Measurements from ENCODE around the gene GALNT15.

Gene GALNT15, protein sequence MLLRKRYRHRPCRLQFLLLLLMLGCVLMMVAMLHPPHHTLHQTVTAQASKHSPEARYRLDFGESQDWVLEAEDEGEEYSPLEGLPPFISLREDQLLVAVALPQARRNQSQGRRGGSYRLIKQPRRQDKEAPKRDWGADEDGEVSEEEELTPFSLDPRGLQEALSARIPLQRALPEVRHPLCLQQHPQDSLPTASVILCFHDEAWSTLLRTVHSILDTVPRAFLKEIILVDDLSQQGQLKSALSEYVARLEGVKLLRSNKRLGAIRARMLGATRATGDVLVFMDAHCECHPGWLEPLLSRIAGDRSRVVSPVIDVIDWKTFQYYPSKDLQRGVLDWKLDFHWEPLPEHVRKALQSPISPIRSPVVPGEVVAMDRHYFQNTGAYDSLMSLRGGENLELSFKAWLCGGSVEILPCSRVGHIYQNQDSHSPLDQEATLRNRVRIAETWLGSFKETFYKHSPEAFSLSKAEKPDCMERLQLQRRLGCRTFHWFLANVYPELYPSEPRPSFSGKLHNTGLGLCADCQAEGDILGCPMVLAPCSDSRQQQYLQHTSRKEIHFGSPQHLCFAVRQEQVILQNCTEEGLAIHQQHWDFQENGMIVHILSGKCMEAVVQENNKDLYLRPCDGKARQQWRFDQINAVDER

DNA sequence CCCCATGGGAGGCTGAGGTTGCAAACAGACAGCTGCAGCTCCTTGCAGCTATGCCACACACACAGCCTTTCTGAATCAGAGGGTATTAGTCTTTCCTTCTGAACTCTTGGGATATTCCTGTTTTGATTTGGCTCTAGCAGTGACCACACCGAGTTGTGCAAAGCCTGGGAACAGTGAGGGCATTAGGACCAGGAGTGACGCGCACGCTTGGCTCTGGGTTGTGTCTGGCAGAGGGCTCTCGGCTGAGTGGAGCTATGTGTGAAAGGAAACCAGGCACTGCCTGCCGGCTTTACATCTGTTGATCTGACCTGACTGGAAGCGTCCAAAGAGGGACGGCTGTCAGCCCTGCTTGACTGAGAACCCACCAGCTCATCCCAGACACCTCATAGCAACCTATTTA, at the start of gene GALNT15:
GALNT15 (plus strand) TSS at position 292 of the 400 bp plus-strand sequence. CDS start 472 bp downstream, outside the sequence.
- Histone ChIP-seq H3K4me3 (ENCODE audit: low read length in 2 of 2) (peak within 1 kb of the TSS; percentile 47 to 65), H3K4me1 (ENCODE audit: control insufficient read depth, insufficient read depth, low read length) (peaks cover 26% of the 10 kb centered on the region), H3K36me3 (ENCODE audit: control insufficient read depth in 2 of 2, insufficient read depth in 2 of 2, low read length in 2 of 2) (no peaks in the 10 kb centered on the region), H3K27ac (ENCODE audit: low read length) (no peak within 1 kb of the TSS), H3K9me3 (ENCODE audit: control insufficient read depth in 2 of 2, low read length in 2 of 2) (no peaks in the 10 kb centered on the region), H3K9ac (ENCODE audit: low read length in 2 of 2) (peak within 1 kb of the TSS; percentile 29 to 34), H3K27me3 (ENCODE audit: control insufficient read depth in 1 of 2, insufficient read depth in 2 of 2, low read length in 2 of 2) (peaks cover 0 to 3% of the 10 kb centered on the region in 2 donors)

DNA sequence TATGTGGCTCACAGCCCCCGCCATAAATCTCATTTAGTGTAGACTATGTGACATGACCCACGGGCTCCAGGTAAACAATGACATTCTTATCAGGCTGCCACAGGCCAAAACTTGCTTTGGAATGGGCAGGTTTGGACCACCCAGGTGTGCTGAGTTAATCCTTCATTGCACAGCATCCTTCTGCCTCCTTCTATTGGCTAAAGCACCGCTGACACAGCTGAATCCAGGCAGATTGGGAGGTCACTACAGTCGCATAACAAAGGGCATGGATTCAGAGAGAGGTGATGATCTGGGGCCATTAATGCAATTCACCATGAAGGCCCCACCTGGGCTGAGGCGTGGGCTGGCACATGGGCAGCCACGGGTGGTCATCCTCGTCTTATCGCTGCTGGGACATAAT, 47.8 kb upstream of the GALNT15 start:
- Histone ChIP-seq H3K9ac (ENCODE audit: low read length in 2 of 2) (no peak overlapping the region), H3K9me3 (ENCODE audit: control insufficient read depth in 2 of 2, low read length in 2 of 2) (no peaks in the 10 kb centered on the region), H3K4me1 (ENCODE audit: control insufficient read depth, insufficient read depth, low read length) (no peaks in the 10 kb centered on the region), H3K27ac (ENCODE audit: low read length) (no peak overlapping the region), H3K4me3 (ENCODE audit: low read length in 2 of 2) (no peak overlapping the region), H3K27me3 (ENCODE audit: control insufficient read depth in 1 of 2, insufficient read depth in 2 of 2, low read length in 2 of 2) (no peaks in the 10 kb centered on the region), H3K36me3 (ENCODE audit: control insufficient read depth in 2 of 2, insufficient read depth in 2 of 2, low read length in 2 of 2) (no peaks in the 10 kb centered on the region)

DNA sequence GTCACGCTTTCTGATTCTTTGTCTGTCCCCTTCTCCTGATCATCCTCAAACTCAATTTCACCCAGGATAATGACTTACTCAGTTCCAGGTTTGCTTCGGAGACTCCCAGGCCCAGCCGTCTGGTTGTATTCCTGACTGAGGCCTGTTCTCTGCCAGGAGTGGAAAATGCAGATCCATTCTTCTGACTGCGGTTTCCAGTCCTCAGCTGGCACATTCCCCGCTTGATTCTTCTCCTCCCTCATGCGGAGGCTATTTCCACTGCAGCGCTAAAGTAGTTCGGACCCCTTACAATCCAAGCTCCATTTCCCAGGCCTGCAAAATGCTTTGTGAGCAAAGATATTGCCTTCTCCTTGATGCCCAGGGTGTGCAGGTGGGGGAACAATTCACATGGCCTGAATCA, 47.2 kb upstream of the GALNT15 start:
- Histone ChIP-seq H3K9me3 (ENCODE audit: control insufficient read depth in 2 of 2, low read length in 2 of 2) (no peaks in the 10 kb centered on the region), H3K36me3 (ENCODE audit: control insufficient read depth in 2 of 2, insufficient read depth in 2 of 2, low read length in 2 of 2) (no peaks in the 10 kb centered on the region), H3K9ac (ENCODE audit: low read length in 2 of 2) (no peak overlapping the region), H3K4me1 (ENCODE audit: control insufficient read depth, insufficient read depth, low read length) (peaks cover 3% of the 10 kb centered on the region), H3K27ac (ENCODE audit: low read length) (no peak overlapping the region), H3K4me3 (ENCODE audit: low read length in 2 of 2) (no peak overlapping the region), H3K27me3 (ENCODE audit: control insufficient read depth in 1 of 2, insufficient read depth in 2 of 2, low read length in 2 of 2) (no peaks in the 10 kb centered on the region)

DNA sequence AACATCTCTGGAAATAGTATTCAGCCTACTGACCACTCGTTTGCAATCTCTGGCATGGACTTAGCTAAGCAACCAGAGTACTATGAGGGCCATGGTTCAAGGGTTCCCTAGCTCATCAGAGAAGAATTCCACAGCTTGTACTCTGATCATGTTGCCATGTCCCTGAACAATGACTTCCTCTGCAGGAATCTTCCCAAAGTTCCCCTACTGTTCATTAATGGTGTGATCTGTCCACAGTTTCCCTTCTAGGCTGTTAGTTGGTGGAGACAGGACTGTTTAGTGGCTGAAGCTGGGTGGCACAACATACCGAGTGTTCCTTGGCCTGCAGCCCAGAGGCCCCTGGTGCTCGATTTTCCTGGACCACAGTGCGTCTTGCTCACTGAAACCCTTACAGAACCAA, 44.4 kb upstream of the GALNT15 start:
- Histone ChIP-seq H3K9me3 (ENCODE audit: control insufficient read depth in 2 of 2, low read length in 2 of 2) (peaks cover 0 to 8% of the 10 kb centered on the region in 2 donors), H3K4me3 (ENCODE audit: low read length in 2 of 2) (no peak overlapping the region), H3K9ac (ENCODE audit: low read length in 2 of 2) (no peak overlapping the region), H3K4me1 (ENCODE audit: control insufficient read depth, insufficient read depth, low read length) (peaks cover 12% of the 10 kb centered on the region), H3K27me3 (ENCODE audit: control insufficient read depth in 1 of 2, insufficient read depth in 2 of 2, low read length in 2 of 2) (no peaks in the 10 kb centered on the region), H3K36me3 (ENCODE audit: control insufficient read depth in 2 of 2, insufficient read depth in 2 of 2, low read length in 2 of 2) (no peaks in the 10 kb centered on the region), H3K27ac (ENCODE audit: low read length) (no peak overlapping the region)

DNA sequence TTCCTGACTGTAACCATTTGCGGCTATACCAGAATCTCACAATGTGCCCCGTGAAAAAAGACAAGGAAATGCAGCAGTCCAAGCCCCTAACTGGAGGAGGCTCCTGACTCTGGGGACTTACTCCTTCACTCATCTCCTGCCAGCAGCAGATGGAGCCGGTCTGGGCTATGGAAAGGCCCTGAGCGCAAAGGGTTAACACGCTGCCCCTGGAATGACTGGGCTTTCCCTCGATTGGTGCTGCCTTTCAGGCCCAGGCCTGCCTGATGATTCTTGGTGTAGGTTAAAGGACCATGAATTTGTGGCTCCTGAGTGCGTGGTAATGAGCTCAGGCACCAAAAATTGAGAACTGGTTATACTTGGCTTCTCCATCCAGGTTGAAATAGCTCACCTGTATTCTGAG, 42.3 kb upstream of the GALNT15 start:
- Histone ChIP-seq H3K36me3 (ENCODE audit: control insufficient read depth in 2 of 2, insufficient read depth in 2 of 2, low read length in 2 of 2) (no peaks in the 10 kb centered on the region), H3K4me1 (ENCODE audit: control insufficient read depth, insufficient read depth, low read length) (peaks cover 12% of the 10 kb centered on the region), H3K27ac (ENCODE audit: low read length) (no peak overlapping the region), H3K27me3 (ENCODE audit: control insufficient read depth in 1 of 2, insufficient read depth in 2 of 2, low read length in 2 of 2) (no peaks in the 10 kb centered on the region), H3K9me3 (ENCODE audit: control insufficient read depth in 2 of 2, low read length in 2 of 2) (peaks cover 2 to 11% of the 10 kb centered on the region in 2 donors), H3K4me3 (ENCODE audit: low read length in 2 of 2) (no peak overlapping the region), H3K9ac (ENCODE audit: low read length in 2 of 2) (no peak overlapping the region)

DNA sequence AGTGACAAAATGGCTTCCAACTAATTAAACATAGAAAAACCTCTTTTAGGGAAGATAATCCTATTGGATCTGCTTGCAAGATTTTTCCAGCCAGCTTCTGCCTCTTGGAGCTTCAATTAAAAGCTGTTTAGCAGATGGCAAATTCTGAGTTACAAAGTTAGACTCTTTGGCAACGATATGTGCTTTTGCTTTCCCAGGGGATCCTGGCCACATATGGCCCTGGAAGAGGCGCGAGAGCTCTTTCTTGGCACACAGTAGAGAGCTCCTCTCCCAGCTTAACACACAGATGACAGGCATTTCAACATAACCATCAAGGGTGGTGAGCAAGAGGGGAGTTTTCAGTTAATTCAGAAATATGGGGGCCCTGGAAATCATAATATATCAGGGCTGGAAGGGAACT, 41.6 kb upstream of the GALNT15 start:
- Histone ChIP-seq H3K4me3 (ENCODE audit: low read length in 2 of 2) (no peak overlapping the region), H3K27me3 (ENCODE audit: control insufficient read depth in 1 of 2, insufficient read depth in 2 of 2, low read length in 2 of 2) (no peaks in the 10 kb centered on the region), H3K9ac (ENCODE audit: low read length in 2 of 2) (no peak overlapping the region), H3K36me3 (ENCODE audit: control insufficient read depth in 2 of 2, insufficient read depth in 2 of 2, low read length in 2 of 2) (no peaks in the 10 kb centered on the region), H3K27ac (ENCODE audit: low read length) (peak overlapping the region; percentile 37), H3K4me1 (ENCODE audit: control insufficient read depth, insufficient read depth, low read length) (peaks cover 12% of the 10 kb centered on the region), H3K9me3 (ENCODE audit: control insufficient read depth in 2 of 2, low read length in 2 of 2) (peaks cover 5 to 15% of the 10 kb centered on the region in 2 donors)

DNA sequence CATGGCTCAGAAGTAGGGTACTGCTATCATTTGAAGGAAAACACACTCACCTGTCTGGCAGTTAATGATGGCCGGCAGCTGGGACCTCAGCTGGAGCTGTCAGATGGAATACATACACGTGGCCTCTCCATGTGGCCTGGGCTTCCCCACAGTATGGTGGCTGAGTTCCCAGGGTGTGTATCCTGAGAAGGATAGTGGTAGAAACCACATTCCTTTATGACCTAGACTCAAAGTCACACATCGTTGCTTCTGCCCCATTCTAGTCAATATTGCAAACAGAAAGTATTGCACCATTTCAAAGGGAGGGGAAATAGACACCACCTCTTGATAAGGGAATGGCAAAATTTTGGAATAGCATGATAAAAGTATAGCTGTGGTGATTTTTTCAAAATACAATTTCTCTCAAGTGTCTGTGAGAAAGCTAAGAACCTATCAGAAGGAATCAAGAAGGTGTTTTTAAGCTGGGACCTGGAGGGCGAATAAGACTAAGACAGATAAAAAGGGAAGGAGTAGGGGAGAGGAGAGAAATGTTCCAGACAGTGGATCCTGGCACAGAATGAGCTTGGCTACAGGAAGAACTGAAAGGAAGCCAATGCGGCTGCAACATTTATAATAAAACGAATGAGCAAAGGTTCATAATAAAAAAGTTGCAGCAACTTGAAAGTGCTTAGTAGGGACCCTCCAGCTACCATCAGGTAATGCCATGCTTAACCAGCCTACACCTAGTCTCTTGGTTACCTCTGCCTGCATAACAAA, 40.1 kb upstream of the GALNT15 start:
- Histone ChIP-seq H3K36me3 (ENCODE audit: control insufficient read depth in 2 of 2, insufficient read depth in 2 of 2, low read length in 2 of 2) (no peaks in the 10 kb centered on the region), H3K9ac (ENCODE audit: low read length in 2 of 2) (no peak overlapping the region), H3K4me3 (ENCODE audit: low read length in 2 of 2) (no peak overlapping the region), H3K27me3 (ENCODE audit: control insufficient read depth in 1 of 2, insufficient read depth in 2 of 2, low read length in 2 of 2) (no peaks in the 10 kb centered on the region), H3K9me3 (ENCODE audit: control insufficient read depth in 2 of 2, low read length in 2 of 2) (peaks cover 5 to 15% of the 10 kb centered on the region in 2 donors), H3K27ac (ENCODE audit: low read length) (no peak overlapping the region), H3K4me1 (ENCODE audit: control insufficient read depth, insufficient read depth, low read length) (peaks cover 12% of the 10 kb centered on the region)

DNA sequence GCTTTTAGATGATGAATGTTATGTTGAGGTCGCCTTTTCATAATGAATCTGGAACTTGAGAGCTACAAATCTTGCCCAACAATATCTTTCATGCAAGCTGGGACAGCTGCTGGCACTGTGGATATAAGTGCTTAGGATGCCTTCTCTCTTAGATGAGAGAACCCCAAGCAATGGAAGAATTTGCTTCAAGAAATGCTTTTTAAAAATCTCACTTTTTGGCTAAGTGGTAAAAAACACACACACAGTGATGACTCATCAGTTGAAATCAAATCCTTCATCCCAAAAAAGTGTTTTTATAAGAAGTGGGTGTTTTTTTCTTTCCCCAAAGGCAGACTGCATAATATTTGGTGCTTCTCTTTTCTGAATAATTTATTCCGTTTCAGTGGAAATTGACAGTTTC, 38.4 kb upstream of the GALNT15 start:
- no peaks in the 10 kb centered on the region for H3K36me3 ChIP-seq (ENCODE audit: control insufficient read depth in 2 of 2, insufficient read depth in 2 of 2, low read length in 2 of 2)
- no peak overlapping the region for H3K27ac ChIP-seq (ENCODE audit: low read length)
- no peaks in the 10 kb centered on the region for H3K27me3 ChIP-seq (ENCODE audit: control insufficient read depth in 1 of 2, insufficient read depth in 2 of 2, low read length in 2 of 2)
- no peak overlapping the region for H3K9ac ChIP-seq (ENCODE audit: low read length in 2 of 2)
- H3K4me3 ChIP-seq (ENCODE audit: low read length in 2 of 2) = no peak overlapping the region
- peaks cover 5 to 15% of the 10 kb centered on the region in 2 donors for H3K9me3 ChIP-seq (ENCODE audit: control insufficient read depth in 2 of 2, low read length in 2 of 2)
- H3K4me1 ChIP-seq (ENCODE audit: control insufficient read depth, insufficient read depth, low read length) = peaks cover 17% of the 10 kb centered on the region

DNA sequence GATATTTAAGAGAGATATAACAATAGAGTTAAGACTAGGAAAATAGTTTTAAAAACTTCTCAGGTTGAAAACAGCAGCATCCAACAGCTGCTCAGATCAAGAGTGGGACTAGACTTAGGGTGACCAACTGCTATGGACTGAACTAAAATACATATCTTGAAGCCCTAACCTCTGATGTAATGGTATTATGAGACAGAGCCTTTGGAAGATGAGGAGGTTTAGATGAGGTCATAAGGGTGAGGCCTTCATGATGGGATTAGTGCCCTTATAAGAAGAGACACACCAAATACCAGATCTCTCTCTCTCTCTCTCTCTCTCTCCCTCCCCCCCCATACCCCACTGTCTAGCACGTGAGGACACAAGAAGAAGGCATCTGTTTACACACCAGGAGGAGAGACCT, 37.4 kb upstream of the GALNT15 start:
- Histone ChIP-seq H3K27me3 (ENCODE audit: control insufficient read depth in 1 of 2, insufficient read depth in 2 of 2, low read length in 2 of 2) (no peaks in the 10 kb centered on the region), H3K9me3 (ENCODE audit: control insufficient read depth in 2 of 2, low read length in 2 of 2) (peaks cover 5 to 15% of the 10 kb centered on the region in 2 donors), H3K27ac (ENCODE audit: low read length) (no peak overlapping the region), H3K4me3 (ENCODE audit: low read length in 2 of 2) (no peak overlapping the region), H3K4me1 (ENCODE audit: control insufficient read depth, insufficient read depth, low read length) (peaks cover 16% of the 10 kb centered on the region), H3K9ac (ENCODE audit: low read length in 2 of 2) (no peak overlapping the region), H3K36me3 (ENCODE audit: control insufficient read depth in 2 of 2, insufficient read depth in 2 of 2, low read length in 2 of 2) (no peaks in the 10 kb centered on the region)

DNA sequence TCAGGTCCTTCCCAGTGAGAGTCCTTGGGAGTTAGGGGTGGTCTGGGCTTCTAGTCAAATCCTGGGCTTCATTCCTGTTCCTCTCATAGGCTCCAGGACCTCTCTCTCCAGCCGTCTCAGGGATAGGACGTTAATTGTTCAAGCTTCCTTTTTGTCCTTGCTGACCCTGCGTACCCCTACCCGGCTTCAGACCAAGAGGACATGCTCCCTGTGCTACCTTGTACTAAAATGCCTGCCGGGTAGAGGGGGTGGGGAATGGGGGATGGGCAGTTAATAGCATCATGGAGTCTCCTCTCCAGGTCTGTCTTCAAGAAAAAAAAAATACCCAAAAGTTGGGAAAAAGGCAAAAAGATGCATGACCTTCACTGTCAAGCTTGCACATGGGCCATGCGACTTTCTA, 36.5 kb upstream of the GALNT15 start:
- no peak overlapping the region for H3K4me3 ChIP-seq (ENCODE audit: low read length in 2 of 2)
- peaks cover 5 to 15% of the 10 kb centered on the region in 2 donors for H3K9me3 ChIP-seq (ENCODE audit: control insufficient read depth in 2 of 2, low read length in 2 of 2)
- H3K27me3 ChIP-seq (ENCODE audit: control insufficient read depth in 1 of 2, insufficient read depth in 2 of 2, low read length in 2 of 2) = no peaks in the 10 kb centered on the region
- H3K9ac ChIP-seq (ENCODE audit: low read length in 2 of 2) = no peak overlapping the region
- H3K4me1 ChIP-seq (ENCODE audit: control insufficient read depth, insufficient read depth, low read length) = peaks cover 7% of the 10 kb centered on the region
- no peak overlapping the region for H3K27ac ChIP-seq (ENCODE audit: low read length)
- no peaks in the 10 kb centered on the region for H3K36me3 ChIP-seq (ENCODE audit: control insufficient read depth in 2 of 2, insufficient read depth in 2 of 2, low read length in 2 of 2)
